Mesenchymal stem cell (in vitro differentiated cells and primary cell): ENCODE data around the gene DSTN.

Source experiments
- DNase-seq: peaks from one replicate; pipeline ENCODE4 v3.0.0-alpha.2; 2013
- H2AFZ ChIP-seq: one replicate; pipeline ENCODE4 v1.6.1; 2013; ENCODE audit warnings: low read depth, mild to moderate bottlenecking, control low read depth, inconsistent platforms, low read length, moderate library complexity
- H2AK5ac ChIP-seq: 2 replicates; pipeline ENCODE4 v1.6.1; 2013; ENCODE audit warnings: low read length, moderate library complexity, mild to moderate bottlenecking, inconsistent platforms; ENCODE audit not compliant: severe bottlenecking
- H2BK120ac ChIP-seq: one replicate; pipeline ENCODE4 v1.6.1; 2013; ENCODE audit warnings: low read depth, mild to moderate bottlenecking, inconsistent platforms, low read length, moderate library complexity
- H2BK12ac ChIP-seq, 2 experiments: one replicate each; pipeline ENCODE4 v1.6.1; 2013; ENCODE audit warnings: inconsistent platforms in 2 of 2, low read length in 2 of 2, mild to moderate bottlenecking in 2 of 2, moderate library complexity in 2 of 2, control low read depth in 1 of 2
- H2BK15ac ChIP-seq: one replicate; pipeline ENCODE4 v1.6.1; 2013; ENCODE audit warnings: mild to moderate bottlenecking, low read depth, inconsistent platforms; ENCODE audit not compliant: poor library complexity, severe bottlenecking
- H2BK5ac ChIP-seq: 2 replicates; pipeline ENCODE4 v1.6.1; 2013; ENCODE audit warnings: low read depth, mild to moderate bottlenecking, low read length, control low read depth, inconsistent platforms; ENCODE audit not compliant: poor library complexity, severe bottlenecking
- H3K14ac ChIP-seq, 2 experiments: one replicate each; pipeline ENCODE4 v1.6.1; 2013; ENCODE audit warnings: inconsistent platforms in 2 of 2, low read length in 2 of 2, control low read depth in 1 of 2, mild to moderate bottlenecking in 1 of 2, moderate library complexity in 1 of 2
- H3K18ac ChIP-seq, 2 experiments: one replicate each; pipeline ENCODE4 v1.6.1; 2013; ENCODE audit warnings: inconsistent platforms in 2 of 2, low read length in 2 of 2, control low read depth in 1 of 2, low read depth in 1 of 2, mild to moderate bottlenecking in 1 of 2
- H3K23ac ChIP-seq, 2 experiments: one replicate each; pipeline ENCODE4 v1.6.1; 2013; ENCODE audit warnings: inconsistent platforms in 2 of 2, low read length in 2 of 2, mild to moderate bottlenecking in 2 of 2, moderate library complexity in 2 of 2, control low read depth in 1 of 2
- H3K27ac ChIP-seq: 2 replicates; pipeline ENCODE4 v1.5.1; 2013; ENCODE audit warnings: mild to moderate bottlenecking, moderate library complexity, low read length, control low read depth, inconsistent platforms; ENCODE audit not compliant: poor library complexity, severe bottlenecking
- H3K27me3 ChIP-seq, 2 experiments: 2 replicates each; pipeline versions ENCODE4 v1.6.1 to v1.7.0; 2013; ENCODE audit warnings: low read length in 2 of 2, mild to moderate bottlenecking in 2 of 2, moderate library complexity in 2 of 2, control low read depth in 1 of 2, inconsistent platforms in 1 of 2; ENCODE audit not compliant: control insufficient read depth in 1 of 2, insufficient read depth in 1 of 2
- H3K36me3 ChIP-seq, 2 experiments: 2 replicates each; pipeline versions ENCODE4 v1.6.1 to v1.7.0; 2013; ENCODE audit warnings: low read length in 2 of 2, control low read depth in 1 of 2, inconsistent platforms in 1 of 2, low read depth in 1 of 2, mild to moderate bottlenecking in 1 of 2; ENCODE audit not compliant: insufficient read depth in 2 of 2, control insufficient read depth in 1 of 2
- H3K4ac ChIP-seq, 2 experiments: one replicate each; pipeline ENCODE4 v1.6.1; 2013; ENCODE audit warnings: inconsistent platforms in 2 of 2, low read length in 2 of 2, mild to moderate bottlenecking in 2 of 2, moderate library complexity in 2 of 2, control low read depth in 1 of 2, low read depth in 1 of 2
- H3K4me1 ChIP-seq: 2 replicates; pipeline ENCODE4 v1.6.1; 2013; ENCODE audit warnings: low read depth, low read length, control low read depth; ENCODE audit not compliant: control insufficient read depth, insufficient read depth
- H3K4me2 ChIP-seq: 2 replicates; pipeline ENCODE4 v1.6.1; 2013; ENCODE audit warnings: low read length, mild to moderate bottlenecking, inconsistent platforms; ENCODE audit not compliant: poor library complexity, severe bottlenecking
- H3K4me3 ChIP-seq, 2 experiments: 2 replicates each; pipeline versions ENCODE4 v1.5.1 to v1.7.0; 2013; ENCODE audit warnings: low read length in 2 of 2, mild to moderate bottlenecking in 2 of 2, control low read depth in 1 of 2, low read depth in 1 of 2; ENCODE audit not compliant: insufficient read depth in 1 of 2
- H3K79me1 ChIP-seq: replicated peaks from 2 replicates; pipeline ENCODE4 v1.6.1; 2013; ENCODE audit warnings: mild to moderate bottlenecking, control low read depth, low read length, inconsistent platforms; ENCODE audit not compliant: poor library complexity, severe bottlenecking
- H3K9ac ChIP-seq: 2 replicates; pipeline ENCODE4 v1.7.0; 2013; ENCODE audit warnings: mild to moderate bottlenecking, low read length, moderate library complexity
- H3K9me3 ChIP-seq: 2 replicates; pipeline ENCODE4 v1.7.0; 2013; ENCODE audit warnings: mild to moderate bottlenecking, low read length; ENCODE audit not compliant: control insufficient read depth
- H4K8ac ChIP-seq: one replicate; pipeline ENCODE4 v1.6.1; 2013; ENCODE audit warnings: inconsistent platforms, mild to moderate bottlenecking, low read length, moderate library complexity
- H4K91ac ChIP-seq: one replicate; pipeline ENCODE4 v1.6.1; 2013; ENCODE audit warnings: mild to moderate bottlenecking, low read length, inconsistent platforms
- WGBS: methylation state at CpG from one replicate; pipeline ENCODE4 v1.1.7; 2013; ENCODE audit warnings: mixed read lengths; 5-methylcytosine and 5-hydroxymethylcytosine counted together

DSTN gene

GRCh38 chr20:17613328-17614175, 43.7 kb downstream of the DSTN start:
- peaks cover 62% of the 10 kb centered on the region for H3K4me1 ChIP-seq
- no peak overlapping the region for H3K9ac ChIP-seq
- no peak overlapping the region for H2BK5ac ChIP-seq
- no peak overlapping the region for H3K4me3 ChIP-seq
- H2AFZ ChIP-seq, result no peak overlapping the region
- H4K91ac ChIP-seq, result no peak overlapping the region
- WGBS, result 94% methylated on average over 40 of the region's 40 CpGs
- H2BK12ac ChIP-seq, result no peak overlapping the region
- no peak for DNase-seq
- peak overlapping the region; percentile 73 for H3K27ac ChIP-seq
- H3K4ac ChIP-seq, result no peak overlapping the region
- H3K18ac ChIP-seq, result no peak overlapping the region
- H2BK120ac ChIP-seq, result no peak overlapping the region
- H3K27me3 ChIP-seq, result no peaks in the 10 kb centered on the region
- peaks cover 70 to 84% of the 10 kb centered on the region in 2 experiments for H3K36me3 ChIP-seq
- H2AK5ac ChIP-seq, result no peak overlapping the region
- no peaks in the 10 kb centered on the region for H3K9me3 ChIP-seq
- H2BK15ac ChIP-seq, result no peak overlapping the region
- no peak overlapping the region for H3K4me2 ChIP-seq
- no peak overlapping the region for H3K23ac ChIP-seq
- peaks cover 38% of the 10 kb centered on the region for H3K79me1 ChIP-seq
- no peak overlapping the region for H3K14ac ChIP-seq
- no peak overlapping the region for H4K8ac ChIP-seq

GRCh38 chr20:17614176-17614811, 44.4 kb downstream of the DSTN start:
- Histone ChIP-seq H3K36me3 (peaks cover 71 to 90% of the 10 kb centered on the region in 2 experiments), H3K18ac (no peak overlapping the region), H2AK5ac (peak overlapping the region; percentile 80), H3K9me3 (no peaks in the 10 kb centered on the region), H3K79me1 (peaks cover 40% of the 10 kb centered on the region), H3K23ac (no peak overlapping the region), H2BK120ac (no peak overlapping the region), H3K4me1 (peaks cover 62% of the 10 kb centered on the region), H4K91ac (no peak overlapping the region), H2BK5ac (no peak overlapping the region), H4K8ac (peak overlapping the region; percentile 24), H3K9ac (no peak overlapping the region), H2AFZ (no peak overlapping the region), H3K4me2 (no peak overlapping the region), H2BK15ac (no peak overlapping the region), H3K27ac (peak overlapping the region; percentile 73), H2BK12ac (no peak overlapping the region), H3K4me3 (no peak overlapping the region), H3K14ac (no peak overlapping the region), H3K4ac (no peak overlapping the region), H3K27me3 (no peaks in the 10 kb centered on the region)
- WGBS, result 71% methylated on average over 19 of the region's 20 CpGs
- peak; percentile 54 for DNase-seq

- H2BK15ac ChIP-seq, result no peak overlapping the region
- no peak for DNase-seq
- 91% methylated on average over 32 of the region's 32 CpGs for WGBS
Observed at GRCh38 chr20:17614812-17615644, 45.2 kb downstream of the DSTN start.

More at GRCh38 chr20:17614812-17615644, 45.2 kb downstream of the DSTN start:
- no peak overlapping the region for H3K4me3 ChIP-seq
- H4K91ac ChIP-seq, result no peak overlapping the region
- no peak overlapping the region for H2BK5ac ChIP-seq
- peak overlapping the region; percentile 45 for H2AK5ac ChIP-seq
- H3K9ac ChIP-seq, result no peak overlapping the region
- no peak overlapping the region for H3K4ac ChIP-seq
- H3K27ac ChIP-seq, result peak overlapping the region; percentile 5
- peak overlapping the region in 1 of 2 experiments; percentile 38 for H3K14ac ChIP-seq
- peak overlapping the region in 1 of 2 experiments; percentile 28 for H3K18ac ChIP-seq
- peaks cover 76 to 94% of the 10 kb centered on the region in 2 experiments for H3K36me3 ChIP-seq
- no peak overlapping the region for H4K8ac ChIP-seq
- H2AFZ ChIP-seq, result no peak overlapping the region
- H3K79me1 ChIP-seq, result peaks cover 45% of the 10 kb centered on the region
- H3K4me1 ChIP-seq, result peaks cover 62% of the 10 kb centered on the region
- no peak overlapping the region for H3K23ac ChIP-seq
- no peaks in the 10 kb centered on the region for H3K27me3 ChIP-seq
- H2BK120ac ChIP-seq, result no peak overlapping the region
- H3K9me3 ChIP-seq, result no peaks in the 10 kb centered on the region
- H2BK12ac ChIP-seq, result no peak overlapping the region
- no peak overlapping the region for H3K4me2 ChIP-seq
